GM12864 (cell line): ENCODE data around the gene PPM1M.

Experiments
- DNase-seq: peaks from one replicate; pipeline ENCODE4 v3.0.0-alpha.2; 2011; ENCODE audit warnings: low read depth
- H3K4me3 ChIP-seq: 2 replicates; pipeline ENCODE4 v1.5.1; 2011; ENCODE audit warnings: mild to moderate bottlenecking, low read depth, low read length, control low read depth
- CTCF ChIP-seq: IDR thresholded peaks from 2 replicates; pipeline ENCODE4 v1.5.1; 2011; ENCODE audit warnings: low read depth, mild to moderate bottlenecking, moderate library complexity, low read length, control low read depth, inconsistent platforms; ENCODE audit errors: missing control alignments

The PPM1M gene

DNA sequence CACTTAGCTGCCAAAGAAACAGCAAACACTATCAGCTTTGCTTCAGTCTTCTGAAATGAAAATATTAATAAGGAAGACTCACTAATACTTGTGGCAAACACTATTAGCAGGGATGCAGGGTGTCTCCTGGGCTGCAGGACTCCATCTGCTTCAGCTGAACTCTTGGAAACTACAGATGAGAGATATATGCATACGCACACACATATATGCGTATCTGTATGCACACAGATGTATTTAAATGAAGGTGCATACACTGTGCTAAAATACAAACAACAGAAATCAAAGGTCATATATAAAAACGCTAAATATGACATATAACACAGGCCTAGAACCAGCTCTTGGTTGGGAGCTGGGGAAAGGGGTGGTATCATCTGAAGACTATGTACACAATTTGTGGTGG is 10.6 kb downstream of the PPM1M start:
- no peak for DNase-seq
- H3K4me3 ChIP-seq = no peak overlapping the region
- TF ChIP-seq CTCF = no peak

DNA sequence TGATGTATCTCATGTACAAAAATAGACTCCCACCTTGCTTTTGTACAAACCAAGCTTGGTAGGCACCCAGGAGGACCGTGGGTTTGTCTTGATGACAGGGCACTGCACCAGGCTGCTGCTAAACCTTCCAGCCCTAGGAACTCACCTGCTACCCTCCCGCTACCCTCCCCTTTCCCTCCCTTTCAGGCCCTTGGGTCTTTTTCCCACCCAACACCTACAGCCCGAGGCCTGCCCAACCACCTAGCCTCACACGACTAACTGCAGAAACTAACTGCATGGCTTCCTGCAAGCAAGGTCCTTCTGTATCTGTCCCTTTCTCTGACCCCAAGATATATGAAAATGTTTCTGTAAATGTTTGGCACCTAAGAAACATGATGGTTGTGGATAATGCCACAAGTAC is 11.1 kb downstream of the PPM1M start:
- DNase-seq = no peak
- H3K4me3 ChIP-seq = no peak overlapping the region
- TF ChIP-seq CTCF = no peak

DNA sequence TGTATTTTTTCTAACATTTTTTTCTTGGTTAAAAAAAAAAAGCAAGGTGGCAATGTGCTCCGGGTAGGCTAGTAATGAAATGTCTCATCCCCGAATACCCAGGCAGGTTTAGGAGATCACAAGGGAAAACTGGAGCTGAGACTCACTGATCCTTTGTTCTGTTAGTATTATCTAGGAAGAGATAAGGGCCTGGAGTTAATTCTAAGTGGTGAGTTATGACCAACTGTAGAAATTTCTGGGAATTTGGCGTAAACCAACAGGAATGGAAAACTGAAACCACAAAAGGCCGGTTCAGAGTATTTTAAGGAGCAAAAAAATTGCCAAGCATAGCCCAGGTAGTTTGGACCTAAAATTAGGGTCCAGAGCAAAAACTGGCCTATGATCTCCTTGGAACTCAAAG is 12.4 kb downstream of the PPM1M start:
- DNase-seq = no peak
- TF ChIP-seq CTCF = no peak
- H3K4me3 ChIP-seq = no peak overlapping the region

DNA sequence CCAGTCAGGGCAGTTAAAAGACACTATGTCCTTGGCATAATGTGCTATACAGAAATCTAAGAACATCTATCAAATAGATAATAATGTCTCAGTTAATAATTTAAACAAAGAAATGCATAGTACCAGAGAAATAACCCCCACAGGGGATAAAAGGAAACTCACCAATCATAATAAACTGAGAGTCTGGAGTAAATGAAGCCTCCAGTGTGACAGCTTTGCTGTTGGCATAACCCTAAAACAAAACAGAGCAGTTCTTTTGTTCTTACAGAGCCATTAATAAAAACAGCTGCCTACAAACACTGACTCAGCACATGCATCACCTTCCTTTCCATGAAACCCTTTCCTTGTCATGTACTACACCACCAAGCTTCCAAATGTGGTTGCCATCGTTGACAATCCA is 13.5 kb downstream of the PPM1M start:
- H3K4me3 ChIP-seq = no peak overlapping the region
- no peak for DNase-seq
- no peak for TF ChIP-seq CTCF

DNA sequence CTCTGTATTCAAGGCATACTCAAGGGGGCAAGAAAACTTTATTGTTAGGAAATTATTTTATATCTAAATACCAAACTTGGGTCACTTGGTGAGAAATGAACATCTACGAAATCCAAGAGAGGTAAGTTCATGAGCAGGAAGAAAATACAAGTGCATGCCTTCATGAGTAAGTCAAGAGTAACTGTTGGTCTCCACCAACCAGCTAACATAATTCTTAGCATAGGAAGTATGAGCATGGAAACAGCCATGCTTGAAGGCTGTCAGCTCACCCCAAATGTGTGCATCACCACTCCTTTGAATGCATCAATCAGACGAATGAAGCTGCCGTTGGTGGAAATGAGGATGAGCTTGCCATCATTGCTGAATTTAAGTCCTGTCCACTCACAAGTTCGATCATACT is 13.9 kb downstream of the PPM1M start:
- no peak for DNase-seq
- TF ChIP-seq CTCF = no peak
- no peak overlapping the region for H3K4me3 ChIP-seq

GRCh38 chr3:52262447-52262846 is 16.9 kb downstream of the PPM1M start:
- DNase-seq = no peak
- no peak overlapping the region for H3K4me3 ChIP-seq
- no peak for TF ChIP-seq CTCF

DNA sequence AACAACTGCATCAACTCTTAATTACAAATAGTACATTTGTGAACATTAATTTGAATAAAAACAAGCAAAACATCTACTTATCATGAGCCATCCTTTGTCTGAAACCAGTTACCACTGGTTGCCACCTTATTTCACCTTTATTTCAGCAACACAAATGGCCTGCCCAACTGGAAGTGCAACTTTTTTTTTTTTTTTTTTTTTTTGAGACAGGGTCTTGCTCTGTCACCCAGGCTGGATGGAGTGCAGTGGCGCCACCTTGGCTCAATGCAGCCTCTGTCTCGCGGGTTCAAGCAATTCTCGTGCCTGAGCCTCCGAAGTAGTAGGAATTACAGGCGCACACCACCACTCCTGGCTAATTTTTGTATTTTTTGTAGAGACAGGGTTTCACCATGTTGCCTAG is 19.8 kb downstream of the PPM1M start:
- H3K4me3 ChIP-seq = no peak overlapping the region
- DNase-seq = no peak
- no peak for TF ChIP-seq CTCF
